Activated naive CD8-positive, alpha-beta T cell treated with anti-CD3 and anti-CD28 coated beads, Interleukin-2, amount 50 U/mL, for 24 hours (primary cell): ENCODE data around the gene KRT15.
A peak's percentile ranks its signal among the peaks of the same experiment; 100 is the strongest.

Source experiments
- ATAC-seq: fragments of 150-1000 bp; cut with Tn5 transposase; one replicate; pipeline ENCODE4 v1.10.0; 2021
- DNase-seq: peaks from one replicate; pipeline ENCODE4 v3.0.0; 2021
- H3K27ac Mint-ChIP-seq: one replicate; pipeline ENCODE4 v1.8.0; 2021; ENCODE audit warnings: mild to moderate bottlenecking, mixed read lengths
- H3K27me3 Mint-ChIP-seq: one replicate; pipeline ENCODE4 v1.8.0; 2021; ENCODE audit warnings: mixed read lengths
- H3K36me3 Mint-ChIP-seq: one replicate; pipeline ENCODE4 v1.8.0; 2021; ENCODE audit warnings: low read depth, mixed read lengths
- H3K4me1 Mint-ChIP-seq: one replicate; pipeline ENCODE4 v1.8.0; 2021; ENCODE audit warnings: mixed read lengths
- H3K4me3 Mint-ChIP-seq: one replicate; pipeline ENCODE4 v1.8.0; 2021; ENCODE audit warnings: mild to moderate bottlenecking, moderate library complexity, mixed read lengths
- H3K9me3 Mint-ChIP-seq: one replicate; pipeline ENCODE4 v1.8.0; 2021; ENCODE audit warnings: mixed read lengths

KRT15 gene

GRCh38 chr17:41518789-41519449 lies at the start of gene KRT15:
Gene KRT15 (minus strand): TSS chr17:41518890. CDS start chr17:41518827, 63 bp downstream.
- Mint-ChIP-seq H3K4me1 (no peaks in the 10 kb centered on the region), H3K27me3 (peaks cover 1% of the 10 kb centered on the region), H3K4me3 (no peak within 1 kb of the TSS), H3K36me3 (no peaks in the 10 kb centered on the region), H3K9me3 (no peaks in the 10 kb centered on the region), H3K27ac (no peak within 1 kb of the TSS)
- ATAC-seq: no peak
- no peak for DNase-seq

GRCh38 chr17:41567317-41567716 lies 48.6 kb upstream of the KRT15 start:
- no peaks in the 10 kb centered on the region for H3K36me3 Mint-ChIP-seq
- ATAC-seq (no peak), DNase-seq (no peak)
- H3K4me1 Mint-ChIP-seq: peaks cover 7% of the 10 kb centered on the region
- H3K9me3 Mint-ChIP-seq: peaks cover 7% of the 10 kb centered on the region
- H3K27me3 Mint-ChIP-seq: peaks cover 12% of the 10 kb centered on the region
- H3K27ac Mint-ChIP-seq: peak overlapping the region; percentile 53
- no peak overlapping the region for H3K4me3 Mint-ChIP-seq

GRCh38 chr17:41565338-41565737 lies 46.6 kb upstream of the KRT15 start:
- ATAC-seq (no peak), DNase-seq (no peak)
- Mint-ChIP-seq H3K27me3 (peaks cover 18% of the 10 kb centered on the region), H3K9me3 (peaks cover 7% of the 10 kb centered on the region), H3K27ac (no peak overlapping the region), H3K4me1 (peaks cover 7% of the 10 kb centered on the region), H3K36me3 (no peaks in the 10 kb centered on the region), H3K4me3 (no peak overlapping the region)

- peaks cover 7% of the 10 kb centered on the region for H3K9me3 Mint-ChIP-seq
- peaks cover 22% of the 10 kb centered on the region for H3K27me3 Mint-ChIP-seq
- ATAC-seq (no peak), DNase-seq (no peak)
- no peak overlapping the region for H3K4me3 Mint-ChIP-seq
- no peaks in the 10 kb centered on the region for H3K36me3 Mint-ChIP-seq
- H3K4me1 Mint-ChIP-seq: peaks cover 7% of the 10 kb centered on the region
- no peak overlapping the region for H3K27ac Mint-ChIP-seq
These were observed 45.0 kb upstream of the KRT15 start for GRCh38 chr17:41563607-41564170.

- H3K27me3 Mint-ChIP-seq: peaks cover 32% of the 10 kb centered on the region
- H3K36me3 Mint-ChIP-seq: no peaks in the 10 kb centered on the region
- H3K27ac Mint-ChIP-seq: no peak overlapping the region
- H3K4me3 Mint-ChIP-seq: no peak overlapping the region
- no peaks in the 10 kb centered on the region for H3K4me1 Mint-ChIP-seq
- DNase-seq (no peak), ATAC-seq (no peak)
- H3K9me3 Mint-ChIP-seq: no peaks in the 10 kb centered on the region
These were observed 42.9 kb upstream of the KRT15 start for GRCh38 chr17:41561554-41561953.

- Mint-ChIP-seq H3K4me3 (no peak overlapping the region), H3K4me1 (no peaks in the 10 kb centered on the region), H3K27me3 (peaks cover 41% of the 10 kb centered on the region), H3K9me3 (no peaks in the 10 kb centered on the region), H3K27ac (no peak overlapping the region), H3K36me3 (no peaks in the 10 kb centered on the region)
- no peak for DNase-seq
- ATAC-seq: no peak
These were observed 40.9 kb upstream of the KRT15 start for GRCh38 chr17:41559548-41559947.

- Mint-ChIP-seq H3K36me3 (no peaks in the 10 kb centered on the region), H3K27ac (no peak overlapping the region), H3K4me1 (no peaks in the 10 kb centered on the region), H3K4me3 (no peak overlapping the region), H3K9me3 (no peaks in the 10 kb centered on the region), H3K27me3 (peaks cover 41% of the 10 kb centered on the region)
- ATAC-seq: no peak
- DNase-seq: no peak
These were observed 38.2 kb upstream of the KRT15 start for GRCh38 chr17:41556931-41557330.

GRCh38 chr17:41556306-41556705 lies 37.6 kb upstream of the KRT15 start:
- Mint-ChIP-seq H3K9me3 (no peaks in the 10 kb centered on the region), H3K4me1 (no peaks in the 10 kb centered on the region), H3K27me3 (peaks cover 35% of the 10 kb centered on the region), H3K27ac (no peak overlapping the region), H3K4me3 (no peak overlapping the region), H3K36me3 (no peaks in the 10 kb centered on the region)
- no peak for DNase-seq
- no peak for ATAC-seq

- no peak overlapping the region for H3K4me3 Mint-ChIP-seq
- no peak for DNase-seq
- H3K27me3 Mint-ChIP-seq: peaks cover 31% of the 10 kb centered on the region
These were observed 36.6 kb upstream of the KRT15 start for GRCh38 chr17:41555105-41555887.

GRCh38 chr17:41553987-41554680 lies 35.4 kb upstream of the KRT15 start:
- H3K4me3 Mint-ChIP-seq: no peak overlapping the region
- no peak for ATAC-seq
- H3K9me3 Mint-ChIP-seq: no peaks in the 10 kb centered on the region
- H3K27me3 Mint-ChIP-seq: peaks cover 30% of the 10 kb centered on the region
- peaks cover 4% of the 10 kb centered on the region for H3K4me1 Mint-ChIP-seq
- no peak for DNase-seq
- H3K27ac Mint-ChIP-seq: no peak overlapping the region
- H3K36me3 Mint-ChIP-seq: no peaks in the 10 kb centered on the region

More at GRCh38 chr17:41555105-41555887, 36.6 kb upstream of the KRT15 start:
- ATAC-seq: no peak
- no peaks in the 10 kb centered on the region for H3K36me3 Mint-ChIP-seq
- no peaks in the 10 kb centered on the region for H3K4me1 Mint-ChIP-seq
- no peak overlapping the region for H3K27ac Mint-ChIP-seq
- H3K9me3 Mint-ChIP-seq: no peaks in the 10 kb centered on the region

- H3K27me3 Mint-ChIP-seq: peaks cover 25% of the 10 kb centered on the region
- no peak for DNase-seq
- no peaks in the 10 kb centered on the region for H3K9me3 Mint-ChIP-seq
- ATAC-seq: no peak
- no peak overlapping the region for H3K27ac Mint-ChIP-seq
- H3K4me3 Mint-ChIP-seq: no peak overlapping the region
- no peaks in the 10 kb centered on the region for H3K36me3 Mint-ChIP-seq
- H3K4me1 Mint-ChIP-seq: peaks cover 13% of the 10 kb centered on the region
These were observed 34.5 kb upstream of the KRT15 start for GRCh38 chr17:41553176-41553575.

- H3K27ac Mint-ChIP-seq: no peak overlapping the region
- H3K27me3 Mint-ChIP-seq: peaks cover 22% of the 10 kb centered on the region
These were observed 33.8 kb upstream of the KRT15 start for GRCh38 chr17:41552455-41552854.

GRCh38 chr17:41551365-41551764 lies 32.7 kb upstream of the KRT15 start:
- Mint-ChIP-seq H3K4me3 (no peak overlapping the region), H3K27me3 (peaks cover 27% of the 10 kb centered on the region), H3K9me3 (no peaks in the 10 kb centered on the region), H3K4me1 (peaks cover 20% of the 10 kb centered on the region), H3K36me3 (no peaks in the 10 kb centered on the region), H3K27ac (no peak overlapping the region)
- no peak for DNase-seq
- no peak for ATAC-seq

More at GRCh38 chr17:41552455-41552854, 33.8 kb upstream of the KRT15 start:
- Mint-ChIP-seq H3K4me3 (no peak overlapping the region), H3K36me3 (no peaks in the 10 kb centered on the region), H3K9me3 (no peaks in the 10 kb centered on the region), H3K4me1 (peaks cover 20% of the 10 kb centered on the region)
- no peak for DNase-seq
- ATAC-seq: no peak

- no peak for DNase-seq
- H3K9me3 Mint-ChIP-seq: no peaks in the 10 kb centered on the region
- H3K4me1 Mint-ChIP-seq: peaks cover 20% of the 10 kb centered on the region
- H3K27me3 Mint-ChIP-seq: peaks cover 20% of the 10 kb centered on the region
- H3K27ac Mint-ChIP-seq: no peak overlapping the region
- no peaks in the 10 kb centered on the region for H3K36me3 Mint-ChIP-seq
- no peak overlapping the region for H3K4me3 Mint-ChIP-seq
- no peak for ATAC-seq
These were observed 30.9 kb upstream of the KRT15 start for GRCh38 chr17:41549596-41550039.
